RWPE2 (cell line): Measurements from ENCODE around the gene OS9.

ENCODE experiments used
- ATAC-seq: fragments of 200-7000 bp; cut with Tn5 transposase; 3 replicates; pipeline ENCODE4 v1.9.1; 2021; ENCODE audit warnings: low read depth
- DNase-seq: peaks from one replicate; pipeline ENCODE4 v3.0.0-alpha.2; 2020; ENCODE audit warnings: low spot score
- H3K27ac ChIP-seq: fragments of 450-650 bp; 2 replicates; pipeline ENCODE4 v1.5.1; 2017; ENCODE audit warnings: mild to moderate bottlenecking; ENCODE audit not compliant: poor library complexity, severe bottlenecking
- H3K27me3 ChIP-seq: fragments of 250-450 bp; sonication (Bioruptor Pico); 2 replicates; pipeline ENCODE4 v1.5.1; 2021; ENCODE audit warnings: mild to moderate bottlenecking, moderate library complexity; ENCODE audit not compliant: insufficient read depth, poor library complexity, severe bottlenecking
- H3K36me3 ChIP-seq: fragments of 250-450 bp; sonication (Bioruptor Pico); 2 replicates; pipeline ENCODE4 v1.5.1; 2020; ENCODE audit warnings: low read depth, mild to moderate bottlenecking, moderate library complexity
- H3K4me1 ChIP-seq: fragments of 250-450 bp; sonication (Bioruptor Pico); 2 replicates; pipeline ENCODE4 v1.5.1; 2021; ENCODE audit warnings: mild to moderate bottlenecking, moderate library complexity; ENCODE audit not compliant: insufficient read depth, poor library complexity, severe bottlenecking
- H3K4me3 ChIP-seq: fragments of 250-450 bp; sonication (Bioruptor Pico); 2 replicates; pipeline ENCODE4 v1.5.1; 2021; ENCODE audit warnings: mild to moderate bottlenecking, moderate library complexity; ENCODE audit not compliant: severe bottlenecking
- H3K9me3 ChIP-seq: fragments of 250-450 bp; sonication (Bioruptor Pico); 2 replicates; pipeline ENCODE4 v1.5.1; 2021; ENCODE audit warnings: mild to moderate bottlenecking, moderate library complexity; ENCODE audit not compliant: severe bottlenecking
- CTCF ChIP-seq: fragments of 450-650 bp; IDR thresholded peaks from one replicate; pipeline ENCODE4 v1.5.1; 2017; ENCODE audit warnings: mild to moderate bottlenecking, moderate library complexity; ENCODE audit not compliant: poor library complexity, severe bottlenecking

The OS9 gene

GRCh38 chr12:57763881-57764661, 70.1 kb downstream of the OS9 start:
- TF ChIP-seq CTCF = no peak
- Histone ChIP-seq H3K9me3 (no peaks in the 10 kb centered on the region), H3K4me1 (peaks cover 4% of the 10 kb centered on the region), H3K27me3 (no peaks in the 10 kb centered on the region), H3K4me3 (peak overlapping the region; percentile 55), H3K36me3 (peaks cover 37% of the 10 kb centered on the region), H3K27ac (peak overlapping the region; percentile 83)
- DNase-seq (no peak), ATAC-seq (no peak)

DNA sequence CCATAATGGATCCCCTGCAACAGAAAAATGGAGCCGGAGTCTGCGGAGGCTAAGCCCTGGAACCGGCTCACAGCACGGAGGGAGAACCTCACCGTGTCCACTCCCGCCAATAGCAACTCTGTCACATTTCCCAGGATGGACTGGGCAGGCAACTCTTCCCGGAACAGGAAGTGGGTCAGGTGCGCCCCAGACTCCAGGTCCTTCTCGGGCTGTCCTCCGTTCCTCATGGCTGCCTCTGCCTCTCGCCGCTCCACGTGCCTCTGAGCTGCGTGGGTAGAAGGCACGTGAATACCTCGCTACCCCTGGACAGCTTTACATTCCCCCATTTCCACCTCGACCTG, 70.7 kb downstream of the OS9 start:
- peaks cover 4% of the 10 kb centered on the region for H3K4me1 ChIP-seq
- H3K9me3 ChIP-seq = no peaks in the 10 kb centered on the region
- H3K27ac ChIP-seq = peak overlapping the region; percentile 83
- H3K4me3 ChIP-seq = peak overlapping the region; percentile 55
- TF ChIP-seq CTCF = no peak
- peaks cover 37% of the 10 kb centered on the region for H3K36me3 ChIP-seq
- ATAC-seq (no peak), DNase-seq (no peak)
- H3K27me3 ChIP-seq = no peaks in the 10 kb centered on the region

DNA sequence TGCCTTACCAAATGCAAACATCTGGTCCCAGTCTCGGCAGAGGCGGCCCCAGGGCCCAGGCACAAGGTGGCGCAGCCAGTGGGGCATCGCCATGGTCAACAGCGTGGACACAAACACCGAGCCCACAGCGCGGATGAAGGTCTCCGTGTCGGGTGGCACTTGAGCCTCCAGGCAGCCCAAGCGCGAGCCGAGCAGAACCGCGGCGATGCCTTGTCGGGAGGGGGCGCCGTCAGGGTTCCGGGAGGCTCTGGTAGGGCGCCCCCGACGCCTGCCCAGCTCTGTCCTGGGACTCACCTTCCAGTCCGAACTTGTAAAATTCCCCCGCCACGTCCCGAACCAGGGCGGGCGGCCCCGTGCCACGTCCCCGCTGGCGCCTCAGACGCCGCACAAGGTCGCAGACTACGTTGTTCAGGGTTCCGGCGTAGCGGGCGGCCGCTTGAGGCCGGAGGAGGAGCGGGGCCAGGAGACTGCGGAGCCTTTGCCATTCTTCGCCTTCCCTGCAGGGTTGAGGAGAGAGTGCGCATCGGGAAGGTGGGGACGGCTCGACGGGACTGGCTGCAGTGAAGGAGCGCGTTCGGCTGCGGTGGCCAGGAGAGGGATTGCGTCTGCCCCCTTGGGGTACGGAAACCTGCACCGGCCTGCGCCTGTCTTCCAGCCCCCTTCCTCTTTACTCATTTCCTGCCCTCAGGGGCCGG, 71.2 kb downstream of the OS9 start:
- peaks cover 4% of the 10 kb centered on the region for H3K4me1 ChIP-seq
- ATAC-seq (peak; percentile 62), DNase-seq (peak; percentile 87)
- no peaks in the 10 kb centered on the region for H3K9me3 ChIP-seq
- H3K27ac ChIP-seq = peak overlapping the region; percentile 83
- H3K27me3 ChIP-seq = no peaks in the 10 kb centered on the region
- peaks cover 38% of the 10 kb centered on the region for H3K36me3 ChIP-seq
- TF ChIP-seq CTCF = peak; percentile 63
- peak overlapping the region; percentile 55 for H3K4me3 ChIP-seq

GRCh38 chr12:57765698-57766463, 71.9 kb downstream of the OS9 start:
- peak overlapping the region; percentile 83 for H3K27ac ChIP-seq
- H3K9me3 ChIP-seq = no peaks in the 10 kb centered on the region
- no peaks in the 10 kb centered on the region for H3K27me3 ChIP-seq
- peaks cover 41% of the 10 kb centered on the region for H3K36me3 ChIP-seq
- no peak for TF ChIP-seq CTCF
- DNase-seq = no peak
- H3K4me3 ChIP-seq = peak overlapping the region; percentile 55
- H3K4me1 ChIP-seq = peaks cover 4% of the 10 kb centered on the region
- ATAC-seq = peak; percentile 27
